GM19397 (cell line): ENCODE results near the gene NOD2.

ENCODE experiments used
- ATAC-seq: cut with Tn5 transposase; IDR thresholded peaks from one replicate; pipeline ENCODE4 v1.9.1; 2021; ENCODE audit warnings: mild to moderate bottlenecking, moderate library complexity; ENCODE audit not compliant: unreplicated experiment

NOD2 gene

DNA sequence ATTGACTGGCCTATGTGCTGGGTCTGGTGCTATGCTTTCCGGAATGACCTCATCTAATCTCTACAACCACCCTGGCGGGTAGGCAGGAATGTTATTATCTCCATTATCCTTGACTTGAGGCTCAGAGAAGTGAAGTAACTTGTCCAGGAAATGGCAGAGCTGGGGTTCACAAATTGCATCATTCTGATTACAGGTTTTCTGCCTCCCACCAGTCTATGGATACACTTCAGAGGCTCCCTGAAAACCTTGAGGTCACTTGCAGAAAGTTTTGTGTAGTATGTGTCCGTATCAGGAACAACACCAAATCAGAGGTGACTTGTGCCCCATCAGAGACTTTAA lies 19.1 kb downstream of the NOD2 start:
- ATAC-seq: no peak

DNA sequence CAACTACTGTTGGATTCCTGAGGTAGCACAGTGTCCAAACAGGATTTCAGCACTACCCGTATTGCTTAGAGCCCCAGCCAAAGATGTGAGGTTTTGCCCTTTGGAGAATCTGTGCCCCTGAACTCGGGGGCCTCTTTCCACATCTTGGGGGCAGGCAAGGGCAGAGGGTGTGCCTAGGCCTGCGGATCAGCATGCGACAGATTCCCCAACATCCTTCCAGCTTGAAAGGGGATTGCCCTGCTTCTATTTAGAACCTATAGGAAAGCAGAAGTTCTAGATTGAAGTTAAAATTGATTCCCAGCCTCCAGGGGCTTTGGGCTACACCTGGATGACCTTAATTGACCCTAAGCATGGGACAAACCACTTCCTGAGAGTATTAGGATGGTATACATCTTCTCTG lies 19.6 kb downstream of the NOD2 start:
- no peak for ATAC-seq

- ATAC-seq: no peak
Measured at GRCh38 chr16:50717091-50717490, 23.7 kb downstream of the NOD2 start.

- no peak for ATAC-seq
Measured at GRCh38 chr16:50717494-50717893, 24.1 kb downstream of the NOD2 start.

GRCh38 chr16:50718061-50718760 lies 24.8 kb downstream of the NOD2 start:
- no peak for ATAC-seq

DNA sequence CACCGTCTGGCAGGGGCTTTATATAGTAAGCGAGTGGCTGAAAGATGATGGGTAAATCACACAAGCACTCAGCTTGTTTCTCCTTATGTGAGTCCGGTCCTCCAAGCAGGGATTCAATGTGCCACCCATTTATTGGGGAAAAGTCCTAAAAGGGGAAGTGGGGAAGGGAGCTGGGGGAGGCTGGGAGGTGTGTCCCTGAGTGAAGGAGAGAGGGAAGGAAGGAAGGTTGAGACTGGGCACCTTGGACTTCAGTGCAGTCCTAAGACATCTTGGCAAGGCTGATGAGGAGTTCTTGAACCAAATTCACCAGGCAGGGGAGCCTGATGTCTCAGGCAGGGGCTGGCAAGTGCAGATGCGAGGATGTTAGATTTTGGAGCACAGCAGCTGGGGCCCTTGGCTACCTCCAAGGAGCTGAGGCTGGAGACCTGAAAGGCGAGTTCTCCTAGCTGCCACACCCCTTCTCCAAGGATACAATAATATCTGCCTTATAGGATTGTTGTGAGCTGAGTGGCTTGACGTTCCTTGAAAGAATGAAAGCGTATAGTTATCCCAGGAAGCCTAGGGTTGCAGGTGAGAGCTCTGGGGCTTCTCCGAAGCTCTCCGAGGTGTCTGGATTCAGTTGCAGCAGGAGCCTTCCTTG lies 25.5 kb downstream of the NOD2 start:
- ATAC-seq: no peak

GRCh38 chr16:50719401-50720337 lies 26.3 kb downstream of the NOD2 start:
- ATAC-seq: no peak

GRCh38 chr16:50721549-50722404 lies 28.4 kb downstream of the NOD2 start:
- no peak for ATAC-seq

DNA sequence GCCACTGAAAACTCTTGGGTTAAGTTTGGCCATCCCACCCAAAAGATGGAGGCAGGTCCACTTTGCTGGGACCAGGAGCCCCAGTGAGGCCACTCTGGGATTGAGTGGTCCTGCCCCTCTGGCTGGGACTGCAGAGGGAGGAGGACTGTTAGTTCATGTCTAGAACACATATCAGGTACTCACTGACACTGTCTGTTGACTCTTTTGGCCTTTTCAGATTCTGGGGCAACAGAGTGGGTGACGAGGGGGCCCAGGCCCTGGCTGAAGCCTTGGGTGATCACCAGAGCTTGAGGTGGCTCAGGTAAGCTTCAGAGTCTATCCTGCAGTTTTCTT lies 29.0 kb downstream of the NOD2 start:
- ATAC-seq: no peak

GRCh38 chr16:50722960-50723359 lies 29.6 kb downstream of the NOD2 start:
- no peak for ATAC-seq

DNA sequence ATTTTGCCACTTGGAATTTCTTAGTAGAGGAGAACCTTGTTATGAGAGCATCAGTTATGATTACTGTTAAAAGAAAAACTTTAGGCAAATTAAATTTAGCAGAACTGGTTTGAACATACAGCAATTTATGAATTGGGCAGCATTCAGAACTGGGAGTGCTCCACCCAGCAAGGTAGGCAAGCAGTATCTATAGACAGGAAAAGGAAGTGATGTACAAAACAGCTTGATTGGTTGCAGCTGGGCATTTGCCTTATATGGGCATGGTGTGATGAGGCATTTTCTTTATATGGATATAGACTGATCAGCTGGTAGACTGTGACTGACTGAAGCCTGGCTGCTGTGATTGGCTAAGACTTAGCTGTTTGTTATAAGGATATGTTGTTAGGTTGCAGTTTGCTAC lies 30.9 kb downstream of the NOD2 start:
- ATAC-seq: no peak

- ATAC-seq: no peak
Measured at GRCh38 chr16:50731130-50731988, 38.0 kb downstream of the NOD2 start.

DNA sequence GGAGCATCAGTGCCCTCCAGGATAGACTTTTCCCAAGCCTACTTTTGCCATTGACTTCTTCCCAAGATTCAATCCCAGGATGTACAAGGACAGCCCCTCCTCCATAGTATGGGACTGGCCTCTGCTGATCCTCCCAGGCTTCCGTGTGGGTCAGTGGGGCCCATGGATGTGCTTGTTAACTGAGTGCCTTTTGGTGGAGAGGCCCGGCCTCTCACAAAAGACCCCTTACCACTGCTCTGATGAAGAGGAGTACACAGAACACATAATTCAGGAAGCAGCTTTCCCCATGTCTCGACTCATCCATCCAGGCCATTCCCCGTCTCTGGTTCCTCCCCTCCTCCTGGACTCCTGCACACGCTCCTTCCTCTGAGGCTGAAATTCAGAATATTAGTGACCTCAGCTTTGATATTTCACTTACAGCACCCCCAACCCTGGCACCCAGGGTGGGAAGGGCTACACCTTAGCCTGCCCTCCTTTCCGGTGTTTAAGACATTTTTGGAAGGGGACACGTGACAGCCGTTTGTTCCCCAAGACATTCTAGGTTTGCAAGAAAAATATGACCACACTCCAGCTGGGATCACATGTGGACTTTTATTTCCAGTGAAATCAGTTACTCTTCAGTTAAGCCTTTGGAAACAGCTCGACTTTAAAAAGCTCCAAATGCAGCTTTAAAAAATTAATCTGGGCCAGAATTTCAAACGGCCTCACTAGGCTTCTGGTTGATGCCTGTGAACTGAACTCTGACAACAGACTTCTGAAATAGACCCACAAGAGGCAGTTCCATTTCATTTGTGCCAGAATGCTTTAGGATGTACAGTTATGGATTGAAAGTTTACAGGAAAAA lies 38.8 kb downstream of the NOD2 start:
- ATAC-seq: no peak

DNA sequence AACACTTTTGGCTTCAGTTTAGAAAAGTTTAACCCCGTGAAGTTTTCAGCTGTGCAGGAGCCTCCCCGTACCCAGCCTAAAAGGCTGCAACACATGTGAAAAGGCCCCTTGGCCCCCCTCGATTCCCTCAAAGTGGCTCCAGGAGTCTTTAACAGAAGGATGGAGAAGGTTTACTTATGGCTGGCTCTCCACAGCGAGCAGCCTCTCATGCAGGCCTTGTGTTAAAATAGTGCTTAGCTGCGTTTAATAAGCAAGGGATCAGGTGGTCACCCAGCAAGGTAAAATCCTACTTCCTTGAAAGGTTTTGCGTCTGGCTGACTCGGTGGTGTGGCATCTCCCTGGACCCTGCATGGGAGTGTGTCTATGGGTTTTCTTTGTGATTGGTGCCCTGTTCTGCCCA lies 40.1 kb downstream of the NOD2 start:
- ATAC-seq: no peak

GRCh38 chr16:50735629-50736122 lies 42.3 kb downstream of the NOD2 start:
- ATAC-seq: no peak

GRCh38 chr16:50736448-50736847 lies 43.0 kb downstream of the NOD2 start:
- ATAC-seq: no peak

DNA sequence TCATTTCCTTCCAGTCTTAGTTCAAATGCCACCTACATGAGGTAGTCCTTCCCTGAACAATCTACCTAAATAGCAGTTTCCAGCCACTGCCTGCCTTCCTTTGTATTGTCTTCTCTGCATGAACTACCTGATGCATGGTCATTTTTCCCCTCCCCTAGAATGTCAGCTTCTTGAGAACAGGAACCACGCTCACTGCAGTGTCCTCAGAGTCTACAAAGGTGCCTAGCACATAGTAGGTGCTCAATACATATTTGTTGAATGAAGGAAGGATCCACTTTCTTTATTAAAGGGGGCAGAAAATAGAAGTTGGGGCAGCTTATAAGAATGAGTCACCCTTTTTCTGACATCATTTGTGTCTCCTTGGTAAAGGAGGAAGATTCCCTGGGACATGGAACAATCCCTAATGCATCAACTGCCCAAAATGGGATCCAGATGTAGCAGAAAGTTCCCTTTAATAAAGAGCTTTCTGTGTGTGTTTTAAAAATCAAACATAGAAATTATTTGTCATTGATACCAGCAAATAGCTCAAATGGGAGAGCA lies 44.1 kb downstream of the NOD2 start:
- ATAC-seq: no peak

DNA sequence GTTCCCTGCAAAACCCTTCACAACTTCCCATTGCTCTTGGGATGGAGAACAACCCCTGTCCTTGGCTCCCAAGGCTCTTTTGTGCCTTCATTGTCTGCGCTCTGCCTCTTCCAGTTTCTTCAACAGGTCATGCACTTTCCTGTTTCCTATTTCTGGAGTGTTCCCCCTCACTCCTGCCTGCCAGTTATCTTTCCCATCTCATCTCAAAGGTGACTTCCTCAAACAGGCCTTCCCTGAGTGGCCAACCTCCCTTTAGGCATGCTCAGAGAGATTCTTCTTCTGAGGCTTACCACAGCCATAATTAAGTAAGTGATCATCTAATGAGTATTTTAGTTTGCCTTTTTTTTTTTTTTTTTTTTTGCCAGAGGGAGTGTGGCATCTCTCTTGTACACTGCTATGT lies 45.6 kb downstream of the NOD2 start:
- ATAC-seq: no peak

GRCh38 chr16:50740736-50741135 lies 47.3 kb downstream of the NOD2 start:
- ATAC-seq: no peak
